Breast epithelium (tissue), 3 donors: ENCODE data around the gene ABTB2.

ENCODE experiments used
- CTCF ChIP-seq, 3 donors: fragments of 450-650 bp; IDR thresholded peaks; one replicate each; pipeline ENCODE4 v1.5.1; 2016 to 2017; ENCODE audit warnings: antibody characterized with exemption in 3 of 3, mild to moderate bottlenecking in 3 of 3, moderate library complexity in 3 of 3
- POLR2A ChIP-seq: fragments of 450-650 bp; IDR thresholded peaks from one replicate; pipeline ENCODE4 v1.6.1; 2016; ENCODE audit warnings: antibody characterized with exemption, mild to moderate bottlenecking, moderate library complexity
- POLR2AphosphoS5 ChIP-seq, 3 donors: sonication (generic); formaldehyde crosslinking; IDR thresholded peaks; one replicate each; pipeline ENCODE4 v1.6.1; 2017; ENCODE audit warnings: antibody characterized with exemption in 3 of 3

DNA sequence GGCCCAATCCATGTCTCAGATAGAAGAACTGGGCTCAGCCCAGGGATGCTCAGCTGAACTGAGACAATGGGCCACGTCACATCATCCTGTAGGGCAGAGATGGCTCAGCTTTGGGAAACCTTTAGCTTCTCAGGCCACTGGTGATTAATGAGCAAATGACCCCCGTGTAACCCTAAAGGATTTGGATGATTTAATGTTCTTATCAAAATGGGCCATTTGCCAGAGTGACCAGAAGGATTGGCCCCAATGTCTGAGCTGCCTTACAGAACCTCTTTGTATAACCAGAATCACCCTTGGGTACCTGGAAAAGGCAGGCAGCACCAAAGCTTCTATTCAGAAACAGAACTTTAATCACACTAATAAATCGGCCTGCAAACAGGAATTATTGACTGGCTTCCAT lies 73.7 kb downstream of the ABTB2 start:
- TF ChIP-seq POLR2A = no peak
- no peak for TF ChIP-seq CTCF (IDR thresholded peaks at IDR 0.05)
- no peak for TF ChIP-seq POLR2AphosphoS5 (IDR thresholded peaks at IDR 0.05)
